ENCODE data around the gene KSR1. TPM values are rescaled to one million over a fixed set of nuclear protein-coding genes. Genes with fewer than 3 reads are reported as not detected.
A peak's percentile ranks its signal among the peaks of the same experiment; 100 is the strongest.
"Not testable (repeated sequence)": the region's sequence is repeated elsewhere in the genome, so short reads cannot be mapped to it uniquely, and the experiment has no call there.

KSR1 gene
- total and polyA plus RNA-seq, 9 of the 15 experiments (the other 6 are each of a cell fraction or from before 2014, with no cell fraction given): 1.4 to 51.7 (median 18.4) TPM

DNA sequence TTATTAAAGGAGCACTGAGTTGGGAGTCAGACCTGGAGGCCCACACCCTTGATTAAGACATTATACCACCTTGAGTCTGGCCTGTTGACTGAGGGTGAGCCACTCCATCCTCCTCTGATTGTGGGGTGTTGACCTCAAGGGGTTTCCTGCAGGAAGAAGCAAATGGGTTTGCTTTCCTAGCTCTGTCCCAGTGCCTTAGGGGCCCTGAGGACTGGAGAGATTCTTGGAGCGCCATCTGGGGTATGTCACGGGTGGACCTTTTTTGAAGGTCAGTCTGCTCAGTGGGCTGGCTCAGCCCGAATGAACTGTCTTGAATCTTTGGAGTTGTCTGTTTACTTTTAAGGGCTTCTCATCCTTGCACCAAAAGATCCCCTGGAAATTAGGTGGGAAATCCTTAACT lies 7.8 kb downstream of the KSR1 start:
- DNase-seq (ENCODE audit: extremely low read depth in 1 of 4, low spot score in 3 of 4); H3K9ac ChIP-seq (ENCODE audit: insufficient read depth in 1 of 2, low read depth in 2 of 2, low read length in 2 of 2); H3K27ac ChIP-seq (ENCODE audit: extremely low read depth, low read depth, low read length); H2AFZ ChIP-seq (ENCODE audit: low read depth, low read length); FAIRE-seq; BruUV-seq (replicated peaks); in situ Hi-C loops (cut with MboI); ATAC-seq; H3K9me3 ChIP-seq (replicated peaks; ENCODE audit: control insufficient read depth, insufficient read depth, low read depth, low read length); H3K27me3 ChIP-seq (ENCODE audit: control insufficient read depth in 2 of 2, insufficient read depth in 2 of 2, low read length in 2 of 2); H3K4me3 ChIP-seq; CTCF ChIA-PET (ENCODE audit: low intra/inter-chr PET ratio); H3K9me1 ChIP-seq (ENCODE audit: control insufficient read depth, insufficient read depth, low read length): not testable (repeated sequence)
- Histone ChIP-seq H3K4me2 (ENCODE audit: insufficient read depth, low read length) (peak overlapping the region; percentile 22; the same call in 1 of the 2 replicates), H4K20me1 (replicated peaks; ENCODE audit: control insufficient read depth, insufficient read depth, low read length) (peaks cover 15% of the 10 kb centered on the region; the same call in 1 of the 2 replicates), H3K4me1 (replicated peaks in 1 of 2; ENCODE audit: control insufficient read depth in 2 of 2, insufficient read depth in 2 of 2, low read length in 2 of 2) (peaks cover 67 to 85% of the 10 kb centered on the region in 2 experiments), H3K36me3 (ENCODE audit: control insufficient read depth, insufficient read depth, low read length) (peaks cover 11% of the 10 kb centered on the region; the same call in 1 of the 3 replicates), H3K79me2 (ENCODE audit: control insufficient read depth, insufficient read depth, low read length) (peaks cover 97% of the 10 kb centered on the region)
- POLR2A ChIA-PET: interaction anchor here (1.4 kb wide), 1 partner anchor 83 kb away, joined by 6 read pairs; no protein-coding TSS in a partner anchor
- intact Hi-C loops (cut with micrococcal nuclease): loop anchor here (2.0 to 5.0 kb wide), 2 partner anchors 107 to 167 kb away; no protein-coding TSS in a partner anchor
- TF ChIP-seq, protein P1, sequence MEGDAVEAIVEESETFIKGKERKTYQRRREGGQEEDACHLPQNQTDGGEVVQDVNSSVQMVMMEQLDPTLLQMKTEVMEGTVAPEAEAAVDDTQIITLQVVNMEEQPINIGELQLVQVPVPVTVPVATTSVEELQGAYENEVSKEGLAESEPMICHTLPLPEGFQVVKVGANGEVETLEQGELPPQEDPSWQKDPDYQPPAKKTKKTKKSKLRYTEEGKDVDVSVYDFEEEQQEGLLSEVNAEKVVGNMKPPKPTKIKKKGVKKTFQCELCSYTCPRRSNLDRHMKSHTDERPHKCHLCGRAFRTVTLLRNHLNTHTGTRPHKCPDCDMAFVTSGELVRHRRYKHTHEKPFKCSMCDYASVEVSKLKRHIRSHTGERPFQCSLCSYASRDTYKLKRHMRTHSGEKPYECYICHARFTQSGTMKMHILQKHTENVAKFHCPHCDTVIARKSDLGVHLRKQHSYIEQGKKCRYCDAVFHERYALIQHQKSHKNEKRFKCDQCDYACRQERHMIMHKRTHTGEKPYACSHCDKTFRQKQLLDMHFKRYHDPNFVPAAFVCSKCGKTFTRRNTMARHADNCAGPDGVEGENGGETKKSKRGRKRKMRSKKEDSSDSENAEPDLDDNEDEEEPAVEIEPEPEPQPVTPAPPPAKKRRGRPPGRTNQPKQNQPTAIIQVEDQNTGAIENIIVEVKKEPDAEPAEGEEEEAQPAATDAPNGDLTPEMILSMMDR (IDR thresholded peaks at IDR 0.05 in 2 of 3, conservative IDR thresholded peaks at IDR 0.05 in 1 of 3; ENCODE audit: insufficient read depth in 2 of 3, low read depth in 1 of 3, low read length in 3 of 3): 0 out of 6 replicates have a peak, but pooled peaks of 1 of the 3 experiments have one; percentile 6
- TF ChIP-seq RAD21 (CRISPR knock-in tag; conservative IDR thresholded peaks at IDR 0.05 in 1 of 2, IDR thresholded peaks at IDR 0.05 in 1 of 2) (peak in 1 of 2 experiments; percentile 41; a peak in 2 of 4 replicates), DMBX1 (CRISPR knock-in tag; IDR thresholded peaks at IDR 0.05; ENCODE audit: borderline replicate concordance) (peak; percentile 51; the same call in 1 of the 2 replicates)
- WGBS (ENCODE audit: insufficient coverage, low coverage, missing lambda C conversion rate): 63% methylated on average over 3 of the region's 3 CpGs
